ENCODE results near the gene NCAPD2. TPM values are rescaled to one million over a fixed set of nuclear protein-coding genes. Genes with fewer than 3 reads are reported as not detected.

NCAPD2 gene
- total RNA-seq, 4 donors from 2014 or later = 13.9 to 26.1 (median 24.7) TPM

DNA sequence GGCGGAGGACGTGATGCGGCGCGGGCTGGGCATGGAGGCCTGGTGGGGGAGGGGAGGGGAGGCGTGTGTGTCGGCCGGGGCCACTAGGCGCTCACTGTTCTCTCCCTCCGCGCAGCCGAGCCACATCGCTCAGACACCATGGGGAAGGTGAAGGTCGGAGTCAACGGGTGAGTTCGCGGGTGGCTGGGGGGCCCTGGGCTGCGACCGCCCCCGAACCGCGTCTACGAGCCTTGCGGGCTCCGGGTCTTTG lies 40.7 kb downstream of the NCAPD2 start:
- peaks cover 38 to 58% (median 51%) of the 10 kb centered on the region in 4 donors for H3K36me3 ChIP-seq
- peak overlapping the region; percentile 76 to 98 (median 80) for H3K4me3 ChIP-seq
- DNase-seq (ENCODE audit: extremely low spot score) = no peak
- TF ChIP-seq, protein P1, sequence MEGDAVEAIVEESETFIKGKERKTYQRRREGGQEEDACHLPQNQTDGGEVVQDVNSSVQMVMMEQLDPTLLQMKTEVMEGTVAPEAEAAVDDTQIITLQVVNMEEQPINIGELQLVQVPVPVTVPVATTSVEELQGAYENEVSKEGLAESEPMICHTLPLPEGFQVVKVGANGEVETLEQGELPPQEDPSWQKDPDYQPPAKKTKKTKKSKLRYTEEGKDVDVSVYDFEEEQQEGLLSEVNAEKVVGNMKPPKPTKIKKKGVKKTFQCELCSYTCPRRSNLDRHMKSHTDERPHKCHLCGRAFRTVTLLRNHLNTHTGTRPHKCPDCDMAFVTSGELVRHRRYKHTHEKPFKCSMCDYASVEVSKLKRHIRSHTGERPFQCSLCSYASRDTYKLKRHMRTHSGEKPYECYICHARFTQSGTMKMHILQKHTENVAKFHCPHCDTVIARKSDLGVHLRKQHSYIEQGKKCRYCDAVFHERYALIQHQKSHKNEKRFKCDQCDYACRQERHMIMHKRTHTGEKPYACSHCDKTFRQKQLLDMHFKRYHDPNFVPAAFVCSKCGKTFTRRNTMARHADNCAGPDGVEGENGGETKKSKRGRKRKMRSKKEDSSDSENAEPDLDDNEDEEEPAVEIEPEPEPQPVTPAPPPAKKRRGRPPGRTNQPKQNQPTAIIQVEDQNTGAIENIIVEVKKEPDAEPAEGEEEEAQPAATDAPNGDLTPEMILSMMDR (IDR thresholded peaks at IDR 0.05) = no peak
- no peak for TF ChIP-seq POLR2AphosphoS5 (IDR thresholded peaks at IDR 0.05)
- TF ChIP-seq EP300 (IDR thresholded peaks at IDR 0.05) = no peak
- TF ChIP-seq POLR2A (IDR thresholded peaks at IDR 0.05; ENCODE audit: low read depth) = no peak
- intact Hi-C loops (cut with DNase I) = loop anchor here (5.0 kb wide), 1 partner anchor 202 kb away; no protein-coding TSS in a partner anchor
- peaks cover 47 to 66% (median 63%) of the 10 kb centered on the region in 4 donors for H3K4me1 ChIP-seq
- no peaks in the 10 kb centered on the region for H3K9me3 ChIP-seq
- H3K27me3 ChIP-seq = no peaks in the 10 kb centered on the region
- H3K27ac ChIP-seq (replicated peaks in 1 of 4) = peak overlapping the region; percentile 93 to 99 (median 94)
- no CpG with 5 or more reads among the region's 25 CpGs for whole genome bisulfite sequencing

DNA sequence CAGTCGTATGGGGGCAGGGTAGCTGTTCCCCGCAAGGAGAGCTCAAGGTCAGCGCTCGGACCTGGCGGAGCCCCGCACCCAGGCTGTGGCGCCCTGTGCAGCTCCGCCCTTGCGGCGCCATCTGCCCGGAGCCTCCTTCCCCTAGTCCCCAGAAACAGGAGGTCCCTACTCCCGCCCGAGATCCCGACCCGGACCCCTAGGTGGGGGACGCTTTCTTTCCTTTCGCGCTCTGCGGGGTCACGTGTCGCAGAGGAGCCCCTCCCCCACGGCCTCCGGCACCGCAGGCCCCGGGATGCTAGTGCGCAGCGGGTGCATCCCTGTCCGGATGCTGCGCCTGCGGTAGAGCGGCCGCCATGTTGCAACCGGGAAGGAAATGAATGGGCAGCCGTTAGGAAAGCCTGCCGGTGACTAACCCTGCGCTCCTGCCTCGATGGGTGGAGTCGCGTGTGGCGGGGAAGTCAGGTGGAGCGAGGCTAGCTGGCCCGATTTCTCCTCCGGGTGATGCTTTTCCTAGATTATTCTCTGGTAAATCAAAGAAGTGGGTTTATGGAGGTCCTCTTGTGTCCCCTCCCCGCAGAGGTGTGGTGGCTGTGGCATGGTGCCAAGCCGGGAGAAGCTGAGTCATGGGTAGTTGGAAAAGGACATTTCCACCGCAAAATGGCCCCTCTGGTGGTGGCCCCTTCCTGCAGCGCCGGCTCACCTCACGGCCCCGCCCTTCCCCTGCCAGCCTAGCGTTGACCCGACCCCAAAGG lies 41.2 kb downstream of the NCAPD2 start:
- peaks cover 33 to 58% (median 46%) of the 10 kb centered on the region in 4 donors for H3K36me3 ChIP-seq
- 2% methylated on average over 8 of the region's 52 CpGs for WGBS
- H3K9me3 ChIP-seq = no peaks in the 10 kb centered on the region
- H3K4me1 ChIP-seq = peaks cover 52 to 71% (median 68%) of the 10 kb centered on the region in 4 donors
- intact Hi-C loops (cut with DNase I) = loop anchor here (5.0 kb wide), 2 partner anchors 113 to 203 kb away; no protein-coding TSS in a partner anchor
- peak overlapping the region; percentile 76 to 98 (median 80) for H3K4me3 ChIP-seq
- TF ChIP-seq POLR2AphosphoS5 (IDR thresholded peaks at IDR 0.05) = peak; percentile 83 to 85
- TF ChIP-seq EP300 (IDR thresholded peaks at IDR 0.05) = no peak
- peak; percentile 44 for TF ChIP-seq POLR2A (IDR thresholded peaks at IDR 0.05; ENCODE audit: low read depth)
- H3K27ac ChIP-seq (replicated peaks in 1 of 4) = peak overlapping the region; percentile 93 to 99 (median 94)
- peak; percentile 94 for DNase-seq (ENCODE audit: extremely low spot score)
- no peaks in the 10 kb centered on the region for H3K27me3 ChIP-seq

DNA sequence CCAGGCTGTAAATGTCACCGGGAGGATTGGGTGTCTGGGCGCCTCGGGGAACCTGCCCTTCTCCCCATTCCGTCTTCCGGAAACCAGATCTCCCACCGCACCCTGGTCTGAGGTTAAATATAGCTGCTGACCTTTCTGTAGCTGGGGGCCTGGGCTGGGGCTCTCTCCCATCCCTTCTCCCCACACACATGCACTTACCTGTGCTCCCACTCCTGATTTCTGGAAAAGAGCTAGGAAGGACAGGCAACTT lies 41.7 kb downstream of the NCAPD2 start:
- intact Hi-C loops (cut with DNase I) = loop anchor here (5.0 kb wide), 1 partner anchor 113 kb away; no protein-coding TSS in a partner anchor
- Histone ChIP-seq H3K36me3 (peaks cover 28 to 54% (median 41%) of the 10 kb centered on the region in 4 donors), H3K4me3 (peak overlapping the region; percentile 76 to 98 (median 80)), H3K27me3 (no peaks in the 10 kb centered on the region), H3K9me3 (no peaks in the 10 kb centered on the region), H3K27ac (replicated peaks in 1 of 4) (peak overlapping the region; percentile 93 to 99 (median 94)), H3K4me1 (peaks cover 57 to 76% (median 73%) of the 10 kb centered on the region in 4 donors)
- TF ChIP-seq POLR2A (IDR thresholded peaks at IDR 0.05; ENCODE audit: low read depth) (peak; percentile 7), EP300 (IDR thresholded peaks at IDR 0.05) (no peak)
- 0% methylated on average over 6 of the region's 6 CpGs for WGBS
- DNase-seq (ENCODE audit: extremely low spot score) = no peak

DNA sequence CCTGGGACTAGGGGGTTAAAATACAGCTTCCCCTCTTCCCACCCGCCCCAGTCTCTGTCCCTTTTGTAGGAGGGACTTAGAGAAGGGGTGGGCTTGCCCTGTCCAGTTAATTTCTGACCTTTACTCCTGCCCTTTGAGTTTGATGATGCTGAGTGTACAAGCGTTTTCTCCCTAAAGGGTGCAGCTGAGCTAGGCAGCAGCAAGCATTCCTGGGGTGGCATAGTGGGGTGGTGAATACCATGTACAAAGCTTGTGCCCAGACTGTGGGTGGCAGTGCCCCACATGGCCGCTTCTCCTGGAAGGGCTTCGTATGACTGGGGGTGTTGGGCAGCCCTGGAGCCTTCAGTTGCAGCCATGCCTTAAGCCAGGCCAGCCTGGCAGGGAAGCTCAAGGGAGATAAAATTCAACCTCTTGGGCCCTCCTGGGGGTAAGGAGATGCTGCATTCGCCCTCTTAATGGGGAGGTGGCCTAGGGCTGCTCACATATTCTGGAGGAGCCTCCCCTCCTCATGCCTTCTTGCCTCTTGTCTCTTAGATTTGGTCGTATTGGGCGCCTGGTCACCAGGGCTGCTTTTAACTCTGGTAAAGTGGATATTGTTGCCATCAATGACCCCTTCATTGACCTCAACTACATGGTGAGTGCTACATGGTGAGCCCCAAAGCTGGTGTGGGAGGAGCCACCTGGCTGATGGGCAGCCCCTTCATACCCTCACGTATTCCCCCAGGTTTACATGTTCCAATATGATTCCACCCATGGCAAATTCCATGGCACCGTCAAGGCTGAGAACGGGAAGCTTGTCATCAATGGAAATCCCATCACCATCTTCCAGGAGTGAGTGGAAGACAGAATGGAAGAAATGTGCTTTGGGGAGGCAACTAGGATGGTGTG lies 42.3 kb downstream of the NCAPD2 start:
- 34% methylated on average over 9 of the region's 10 CpGs for WGBS
- DNase-seq (ENCODE audit: extremely low spot score) = no peak
- peaks cover 23 to 48% (median 36%) of the 10 kb centered on the region in 4 donors for H3K36me3 ChIP-seq
- peak overlapping the region; percentile 93 to 99 (median 94) for H3K27ac ChIP-seq (replicated peaks in 1 of 4)
- no peaks in the 10 kb centered on the region for H3K9me3 ChIP-seq
- intact Hi-C loops (cut with DNase I) = loop anchor here (5.0 kb wide), 1 partner anchor 114 kb away; no protein-coding TSS in a partner anchor
- peak overlapping the region; percentile 76 to 98 (median 80) for H3K4me3 ChIP-seq
- H3K27me3 ChIP-seq = no peaks in the 10 kb centered on the region
- peaks cover 63 to 82% (median 79%) of the 10 kb centered on the region in 4 donors for H3K4me1 ChIP-seq
- TF ChIP-seq POLR2A (IDR thresholded peaks at IDR 0.05; ENCODE audit: low read depth) (no peak), POLR2AphosphoS5 (IDR thresholded peaks at IDR 0.05) (no peak), EP300 (IDR thresholded peaks at IDR 0.05) (no peak)
- TF ChIP-seq, protein P1 (IDR thresholded peaks at IDR 0.05) = no peak

DNA sequence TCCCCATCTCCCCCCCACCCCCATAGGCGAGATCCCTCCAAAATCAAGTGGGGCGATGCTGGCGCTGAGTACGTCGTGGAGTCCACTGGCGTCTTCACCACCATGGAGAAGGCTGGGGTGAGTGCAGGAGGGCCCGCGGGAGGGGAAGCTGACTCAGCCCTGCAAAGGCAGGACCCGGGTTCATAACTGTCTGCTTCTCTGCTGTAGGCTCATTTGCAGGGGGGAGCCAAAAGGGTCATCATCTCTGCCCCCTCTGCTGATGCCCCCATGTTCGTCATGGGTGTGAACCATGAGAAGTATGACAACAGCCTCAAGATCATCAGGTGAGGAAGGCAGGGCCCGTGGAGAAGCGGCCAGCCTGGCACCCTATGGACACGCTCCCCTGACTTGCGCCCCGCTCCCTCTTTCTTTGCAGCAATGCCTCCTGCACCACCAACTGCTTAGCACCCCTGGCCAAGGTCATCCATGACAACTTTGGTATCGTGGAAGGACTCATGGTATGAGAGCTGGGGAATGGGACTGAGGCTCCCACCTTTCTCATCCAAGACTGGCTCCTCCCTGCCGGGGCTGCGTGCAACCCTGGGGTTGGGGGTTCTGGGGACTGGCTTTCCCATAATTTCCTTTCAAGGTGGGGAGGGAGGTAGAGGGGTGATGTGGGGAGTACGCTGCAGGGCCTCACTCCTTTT lies 43.1 kb downstream of the NCAPD2 start:
- no peak overlapping the region for H3K4me3 ChIP-seq
- H3K27ac ChIP-seq (replicated peaks in 1 of 4) = peak overlapping the region; percentile 93 to 99 (median 94)
- no peak for TF ChIP-seq POLR2A (IDR thresholded peaks at IDR 0.05; ENCODE audit: low read depth)
- TF ChIP-seq POLR2AphosphoS5 (IDR thresholded peaks at IDR 0.05) = no peak
- TF ChIP-seq, protein P1 (IDR thresholded peaks at IDR 0.05) = no peak
- no peak for TF ChIP-seq EP300 (IDR thresholded peaks at IDR 0.05)
- H3K4me1 ChIP-seq = peaks cover 63 to 85% (median 79%) of the 10 kb centered on the region in 4 donors
- H3K27me3 ChIP-seq = no peaks in the 10 kb centered on the region
- H3K9me3 ChIP-seq = no peaks in the 10 kb centered on the region
- WGBS = 53% methylated on average over 7 of the region's 19 CpGs
- no peak for DNase-seq (ENCODE audit: extremely low spot score)
- peaks cover 23 to 44% (median 39%) of the 10 kb centered on the region in 4 donors for H3K36me3 ChIP-seq
- intact Hi-C loops (cut with DNase I) = loop anchor here (5.0 kb wide), 1 partner anchor 115 kb away; no protein-coding TSS in a partner anchor
